Activated naive CD8-positive, alpha-beta T cell treated with anti-CD3 and anti-CD28 coated beads for 36 hours (primary cell): Measurements from ENCODE around the gene GZMA. TPM values are rescaled to one million over a fixed set of nuclear protein-coding genes. Genes with fewer than 3 reads are reported as not detected.
"Not testable (repeated sequence)": the region's sequence is repeated elsewhere in the genome, so short reads cannot be mapped to it uniquely, and the experiment has no call there.

ENCODE experiments used
- DNase-seq: peaks from one replicate; pipeline ENCODE4 v3.0.0; 2021
- H3K27ac Mint-ChIP-seq: one replicate; pipeline ENCODE4 v1.8.0; 2022; ENCODE audit warnings: mild to moderate bottlenecking, moderate library complexity, mixed read lengths
- H3K27me3 Mint-ChIP-seq: one replicate; pipeline ENCODE4 v1.8.0; 2022; ENCODE audit warnings: mild to moderate bottlenecking, mixed read lengths
- H3K36me3 Mint-ChIP-seq: one replicate; pipeline ENCODE4 v1.8.0; 2021; ENCODE audit warnings: mild to moderate bottlenecking, mixed read lengths
- H3K4me1 Mint-ChIP-seq: one replicate; pipeline ENCODE4 v1.8.0; 2021; ENCODE audit warnings: mixed read lengths
- H3K4me3 Mint-ChIP-seq: one replicate; pipeline ENCODE4 v1.8.0; 2022; ENCODE audit warnings: mild to moderate bottlenecking, moderate library complexity, mixed read lengths
- H3K9me3 Mint-ChIP-seq: one replicate; pipeline ENCODE4 v1.8.0; 2022; ENCODE audit warnings: mixed read lengths
- total RNA-seq, 2 experiments: library from RNA; stranded (reverse); gene quantifications; one replicate each; pipeline ENCODE4 v1.2.3, GENCODE V29; 2021

GZMA gene
- total RNA-seq, 2 experiments from 2014 or later: 0.66 to 1.6 TPM

DNA sequence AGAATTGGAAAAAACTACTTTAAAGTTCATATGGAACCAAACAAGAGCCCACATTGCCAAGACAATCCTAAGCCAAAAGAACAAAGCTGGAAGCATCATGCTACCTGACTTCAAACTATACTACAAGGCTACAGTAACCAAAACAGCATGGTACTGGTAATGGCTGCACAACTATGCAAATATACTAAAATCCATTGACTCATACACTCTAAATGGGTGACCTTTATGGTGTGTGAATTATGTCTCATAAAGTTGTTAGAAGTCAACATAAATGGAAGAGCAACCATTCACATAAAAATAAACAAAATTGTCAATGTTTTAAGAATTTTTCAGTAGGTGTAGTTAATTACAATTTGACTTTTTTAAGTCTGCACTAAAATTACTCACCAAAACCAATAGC, 1.3 kb upstream of the GZMA start:
- H3K27me3 Mint-ChIP-seq, DNase-seq, H3K27ac Mint-ChIP-seq, H3K4me3 Mint-ChIP-seq: not testable (repeated sequence)
- Mint-ChIP-seq H3K9me3 (peaks cover 28% of the 10 kb centered on the region), H3K4me1 (peaks cover 55% of the 10 kb centered on the region), H3K36me3 (peaks cover 34% of the 10 kb centered on the region)

DNA sequence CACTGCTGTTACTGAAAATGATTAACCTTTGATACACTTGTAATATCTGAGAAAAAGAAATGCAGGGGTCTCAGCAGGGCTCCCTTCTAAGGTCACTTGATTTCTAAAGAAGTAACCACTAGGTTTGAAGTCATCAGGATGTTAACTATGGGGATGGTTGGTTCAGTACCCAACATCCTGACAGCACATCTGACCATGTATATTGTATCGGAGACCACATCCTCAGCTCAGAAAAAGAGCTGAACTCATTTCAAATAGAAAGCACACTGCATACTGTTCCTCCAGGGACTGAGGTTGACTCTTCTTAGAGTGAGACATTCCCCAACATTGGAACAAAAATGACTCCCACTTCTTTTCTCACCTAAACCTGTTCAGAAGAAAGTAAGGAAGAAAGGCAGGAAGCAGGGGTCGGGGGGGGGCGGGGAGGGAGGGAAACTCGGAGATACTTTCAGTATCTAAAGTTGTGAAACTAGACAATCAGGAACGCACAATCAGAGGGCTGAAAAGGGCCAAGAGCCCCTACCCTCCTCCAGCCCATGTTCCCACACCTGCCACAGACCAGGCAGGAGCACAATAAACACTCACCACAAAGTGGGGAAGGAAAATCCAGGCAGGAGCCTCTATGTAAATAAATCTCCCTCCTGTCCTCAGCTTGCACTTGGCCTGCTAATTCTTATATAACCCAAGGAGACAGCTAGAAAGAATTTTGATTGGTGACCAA, 730 bp upstream of the GZMA start:
- H3K27ac Mint-ChIP-seq: peak overlapping the region; percentile 84
- peaks cover 28% of the 10 kb centered on the region for H3K9me3 Mint-ChIP-seq
- H3K4me3 Mint-ChIP-seq: peak overlapping the region; percentile 69
- peaks cover 30% of the 10 kb centered on the region for H3K36me3 Mint-ChIP-seq
- peaks cover 50% of the 10 kb centered on the region for H3K4me1 Mint-ChIP-seq
- DNase-seq: peak; percentile 10
- peaks cover 3% of the 10 kb centered on the region for H3K27me3 Mint-ChIP-seq

DNA sequence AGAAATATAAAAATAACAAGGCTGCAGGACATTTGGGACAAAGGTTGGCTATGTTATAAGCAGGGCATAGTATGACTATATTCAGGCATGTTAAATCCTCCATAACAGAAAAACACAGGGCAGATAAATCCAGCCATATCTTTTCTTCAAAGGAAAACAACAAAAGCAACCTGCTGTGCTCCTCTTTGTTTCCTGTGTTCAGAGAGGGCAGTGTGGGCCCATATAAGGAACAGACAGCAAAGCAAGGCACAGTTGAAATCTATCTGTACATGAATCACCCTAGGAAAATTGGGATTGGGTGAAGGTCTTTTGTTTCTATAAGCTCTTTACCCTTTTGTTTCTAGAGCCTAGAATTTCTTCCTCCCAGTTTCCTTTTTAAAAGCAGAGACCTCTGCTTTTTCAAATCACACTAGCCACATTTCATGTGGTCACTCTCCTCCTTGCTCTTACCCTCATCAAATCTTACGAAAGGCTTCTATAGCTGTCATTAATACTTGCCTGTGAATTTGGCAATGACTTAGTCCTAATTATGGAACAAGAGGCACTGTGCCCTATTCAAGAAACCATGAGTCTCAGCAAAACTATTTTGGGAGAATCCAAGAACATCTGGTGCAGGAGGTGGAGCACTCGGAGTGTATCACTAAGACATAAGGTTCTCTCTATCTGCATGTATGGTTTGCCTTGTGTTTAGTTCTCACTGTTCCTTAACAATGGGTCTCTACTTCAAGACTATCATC, 1.8 kb downstream of the GZMA start:
- DNase-seq: no peak
- H3K4me1 Mint-ChIP-seq: peaks cover 39% of the 10 kb centered on the region
- H3K27ac Mint-ChIP-seq: no peak overlapping the region
- H3K27me3 Mint-ChIP-seq: peaks cover 2% of the 10 kb centered on the region
- peaks cover 15% of the 10 kb centered on the region for H3K9me3 Mint-ChIP-seq
- peaks cover 17% of the 10 kb centered on the region for H3K36me3 Mint-ChIP-seq
- peak overlapping the region; percentile 5 for H3K4me3 Mint-ChIP-seq

DNA sequence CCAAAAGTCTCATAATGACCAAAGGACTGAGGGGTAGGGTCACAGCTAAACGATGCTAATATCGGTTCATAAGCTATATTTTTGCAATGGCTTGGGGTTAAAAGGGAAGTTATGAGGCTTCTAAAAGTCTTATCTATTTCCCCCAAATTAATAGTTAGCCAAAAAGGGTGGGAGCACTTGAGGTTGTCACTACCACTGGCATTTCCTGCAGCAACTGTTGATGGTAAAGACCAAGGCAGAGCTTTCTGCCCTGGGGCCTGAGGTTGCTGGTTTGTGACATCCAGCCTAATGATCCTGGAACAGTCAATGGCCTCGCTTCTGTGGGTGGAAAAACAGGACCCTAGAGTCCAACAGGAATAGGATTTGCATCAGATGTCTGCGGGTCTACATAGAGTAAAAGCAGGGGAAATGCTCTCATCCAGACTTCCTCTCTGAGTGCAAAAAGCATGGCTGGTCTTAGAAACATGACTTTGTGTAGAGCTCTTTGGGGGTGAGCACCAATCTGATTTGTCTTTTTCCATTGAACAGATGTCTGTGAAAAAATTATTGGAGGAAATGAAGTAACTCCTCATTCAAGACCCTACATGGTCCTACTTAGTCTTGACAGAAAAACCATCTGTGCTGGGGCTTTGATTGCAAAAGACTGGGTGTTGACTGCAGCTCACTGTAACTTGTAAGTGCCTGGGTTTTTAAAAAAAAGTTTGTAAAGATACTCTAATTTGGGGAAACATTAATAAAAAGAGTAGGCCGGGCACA, 2.7 kb downstream of the GZMA start:
- H3K27ac Mint-ChIP-seq: no peak overlapping the region

DNA sequence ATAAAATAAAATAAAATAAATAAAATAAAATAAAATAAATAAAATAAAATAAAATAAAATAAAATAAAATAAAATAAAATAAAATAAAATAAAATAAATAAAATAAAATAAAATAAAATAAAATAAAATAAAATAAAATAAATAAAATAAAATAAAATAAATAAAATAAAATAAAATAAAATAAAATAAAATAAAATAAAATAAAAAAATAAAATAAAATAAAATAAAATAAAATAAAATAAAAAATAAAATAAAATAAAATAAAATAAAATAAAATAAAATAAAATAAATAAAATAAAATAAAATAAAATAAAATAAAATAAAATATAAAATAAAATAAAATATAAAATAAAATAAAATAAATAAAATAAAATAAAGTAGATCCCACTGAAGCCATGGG, 3.5 kb downstream of the GZMA start:
- H3K36me3 Mint-ChIP-seq, H3K9me3 Mint-ChIP-seq, H3K4me3 Mint-ChIP-seq, H3K27me3 Mint-ChIP-seq, H3K27ac Mint-ChIP-seq, DNase-seq: not testable (repeated sequence)
- H3K4me1 Mint-ChIP-seq: peaks cover 32% of the 10 kb centered on the region

More for the DNA sequence above, 2.7 kb downstream of the GZMA start:
- DNase-seq: no peak
- H3K27me3 Mint-ChIP-seq: no peaks in the 10 kb centered on the region
- no peak overlapping the region for H3K4me3 Mint-ChIP-seq
- peaks cover 11% of the 10 kb centered on the region for H3K9me3 Mint-ChIP-seq
- H3K36me3 Mint-ChIP-seq: peaks cover 11% of the 10 kb centered on the region
- peaks cover 37% of the 10 kb centered on the region for H3K4me1 Mint-ChIP-seq

DNA sequence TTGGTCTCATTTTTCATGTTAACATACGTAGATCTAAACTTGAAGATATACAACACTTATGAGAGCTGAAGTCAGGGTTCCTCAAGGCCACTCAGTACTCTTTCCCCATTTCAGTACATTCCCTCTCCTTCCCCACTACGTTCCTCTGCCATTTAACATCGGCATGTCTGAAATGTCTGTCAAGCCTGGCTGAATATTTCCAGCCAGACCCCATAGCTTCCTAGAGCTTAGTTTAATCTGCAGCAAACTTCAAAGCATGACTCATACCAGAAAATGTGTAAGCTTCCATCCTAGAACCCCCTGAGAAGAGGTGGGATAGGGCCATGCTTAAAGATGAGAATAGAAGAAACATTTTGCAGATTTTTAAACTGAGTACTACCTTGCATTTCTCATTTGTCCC, 6.2 kb downstream of the GZMA start:
- Mint-ChIP-seq H3K4me3 (no peak overlapping the region), H3K27ac (no peak overlapping the region), H3K27me3 (no peaks in the 10 kb centered on the region), H3K9me3 (no peaks in the 10 kb centered on the region), H3K36me3 (no peaks in the 10 kb centered on the region), H3K4me1 (peaks cover 22% of the 10 kb centered on the region)
- no peak for DNase-seq

DNA sequence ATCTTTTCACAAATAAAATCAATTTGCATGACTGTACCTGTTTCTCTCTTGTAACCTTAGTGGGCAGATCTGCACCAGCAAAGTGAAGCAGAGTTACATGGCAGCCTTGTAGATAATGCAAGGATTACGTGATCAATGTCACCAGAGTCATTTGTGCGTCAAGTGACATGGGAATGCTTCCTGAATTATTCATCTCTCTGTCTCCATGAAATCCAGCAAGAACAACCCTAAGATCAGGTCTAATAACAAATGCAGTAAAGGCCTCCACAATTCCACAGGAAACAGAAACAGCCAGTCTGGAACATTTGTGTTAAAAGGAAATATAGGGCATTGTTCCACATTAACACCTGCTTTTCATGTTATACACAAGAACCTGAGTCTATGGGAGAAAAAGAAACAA, 7.8 kb downstream of the GZMA start:
- H3K4me3 Mint-ChIP-seq: no peak overlapping the region
- H3K4me1 Mint-ChIP-seq: peaks cover 12% of the 10 kb centered on the region

DNA sequence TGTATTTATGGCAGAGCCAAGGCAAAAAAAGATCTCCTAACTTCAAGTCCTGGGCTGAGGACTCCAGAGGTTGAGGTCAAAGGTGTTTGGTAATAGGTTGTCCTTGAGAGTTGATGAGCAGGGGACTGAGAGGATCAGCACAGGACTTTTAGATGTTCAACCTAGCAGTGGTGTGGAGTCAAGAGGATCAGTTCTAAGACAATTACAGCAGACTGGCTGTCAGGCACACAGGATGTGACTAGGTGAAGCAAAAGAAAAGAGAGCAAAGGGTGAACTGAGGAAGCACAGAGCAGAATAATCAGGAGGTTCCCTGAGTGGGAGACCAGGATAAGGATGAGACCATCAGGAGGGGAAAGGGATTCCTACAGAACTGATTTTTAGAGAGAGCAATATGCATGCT, 10.9 kb downstream of the GZMA start:
- Mint-ChIP-seq H3K9me3 (no peaks in the 10 kb centered on the region), H3K27me3 (no peaks in the 10 kb centered on the region), H3K4me1 (peaks cover 14% of the 10 kb centered on the region), H3K4me3 (no peak overlapping the region), H3K27ac (no peak overlapping the region), H3K36me3 (no peaks in the 10 kb centered on the region)
- DNase-seq: no peak

More for the DNA sequence above, 7.8 kb downstream of the GZMA start:
- no peaks in the 10 kb centered on the region for H3K36me3 Mint-ChIP-seq
- H3K27ac Mint-ChIP-seq: no peak overlapping the region
- no peaks in the 10 kb centered on the region for H3K9me3 Mint-ChIP-seq
- no peak for DNase-seq
- H3K27me3 Mint-ChIP-seq: no peaks in the 10 kb centered on the region

DNA sequence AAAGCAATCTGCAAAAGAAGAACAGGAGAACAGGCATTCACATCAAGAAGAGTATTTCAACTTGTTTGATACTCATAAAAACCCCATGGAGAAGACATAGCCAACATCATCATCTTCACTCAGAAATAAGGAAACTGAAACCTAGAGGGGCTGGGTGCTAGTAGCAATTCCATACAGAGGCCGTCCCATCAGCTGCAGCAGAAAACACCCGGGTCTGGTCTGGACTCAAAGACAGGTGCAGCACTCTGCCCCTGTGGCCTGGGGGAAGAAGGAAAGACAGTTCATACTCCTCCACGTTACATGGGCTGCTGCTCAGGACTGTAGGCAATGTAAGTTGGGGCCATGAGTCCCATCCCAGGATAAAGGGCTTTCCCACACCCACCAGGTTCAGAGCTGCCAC, 11.6 kb downstream of the GZMA start:
- Mint-ChIP-seq H3K4me1 (peaks cover 14% of the 10 kb centered on the region), H3K27ac (no peak overlapping the region), H3K9me3 (no peaks in the 10 kb centered on the region), H3K36me3 (no peaks in the 10 kb centered on the region), H3K4me3 (no peak overlapping the region), H3K27me3 (no peaks in the 10 kb centered on the region)
- no peak for DNase-seq

DNA sequence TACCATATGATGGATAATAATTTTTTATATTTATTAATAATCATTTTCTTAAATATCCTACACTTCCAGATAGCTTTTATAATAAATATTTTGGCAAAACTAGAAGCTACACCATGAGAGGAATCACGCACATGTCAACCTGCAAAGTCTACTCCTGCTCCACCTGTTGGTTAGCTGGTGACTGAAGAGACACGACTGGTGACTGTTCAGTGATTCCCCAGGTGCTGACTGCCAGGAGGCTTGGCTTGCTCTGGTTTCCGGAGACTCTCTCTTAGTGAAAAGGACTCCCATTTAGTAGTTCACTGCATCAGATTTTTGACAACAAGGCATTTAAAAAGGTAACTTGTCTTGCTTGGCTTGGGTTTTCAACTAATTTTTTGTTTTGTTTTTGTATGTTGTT, 20.9 kb downstream of the GZMA start:
- Mint-ChIP-seq H3K27me3 (no peaks in the 10 kb centered on the region), H3K4me3 (no peak overlapping the region), H3K9me3 (no peaks in the 10 kb centered on the region), H3K4me1 (no peaks in the 10 kb centered on the region), H3K27ac (no peak overlapping the region), H3K36me3 (no peaks in the 10 kb centered on the region)
- no peak for DNase-seq

DNA sequence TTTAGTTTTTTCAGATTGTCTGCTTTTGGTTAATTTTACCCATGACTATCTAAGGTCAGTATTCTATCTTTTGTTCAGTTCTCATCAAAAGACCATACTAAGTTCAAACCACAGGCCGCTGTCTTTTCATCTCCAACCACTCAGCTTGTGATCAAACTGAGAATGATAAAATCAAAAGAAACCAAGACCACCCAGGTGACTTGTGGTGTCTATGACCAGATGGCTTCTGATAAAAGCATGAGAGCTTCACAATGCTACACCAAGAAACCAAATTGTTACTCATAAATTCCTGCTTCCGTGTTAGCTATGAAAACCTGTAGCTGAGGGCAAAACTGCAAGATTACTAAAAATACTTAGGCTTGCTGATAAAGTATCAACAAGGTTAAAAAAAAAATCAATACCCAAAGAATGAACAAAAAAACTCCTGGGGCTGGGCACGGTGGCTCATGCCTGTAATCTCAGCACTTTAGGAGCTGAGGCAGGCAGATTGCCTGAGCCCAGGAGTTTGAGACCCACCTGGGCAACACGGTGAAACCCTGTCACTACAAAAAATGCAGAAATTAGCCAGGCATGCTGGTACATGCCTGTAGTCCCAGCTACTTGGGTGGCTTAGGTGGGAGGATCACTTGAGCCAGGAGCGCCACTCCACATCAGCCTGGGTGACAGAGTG, 31.7 kb downstream of the GZMA start:
- Mint-ChIP-seq H3K27ac (no peak overlapping the region), H3K4me3 (peak overlapping the region; percentile 11), H3K36me3 (peaks cover 6% of the 10 kb centered on the region), H3K9me3 (peaks cover 22% of the 10 kb centered on the region), H3K4me1 (peaks cover 18% of the 10 kb centered on the region), H3K27me3 (peaks cover 3% of the 10 kb centered on the region)
- DNase-seq: peak; percentile 46

DNA sequence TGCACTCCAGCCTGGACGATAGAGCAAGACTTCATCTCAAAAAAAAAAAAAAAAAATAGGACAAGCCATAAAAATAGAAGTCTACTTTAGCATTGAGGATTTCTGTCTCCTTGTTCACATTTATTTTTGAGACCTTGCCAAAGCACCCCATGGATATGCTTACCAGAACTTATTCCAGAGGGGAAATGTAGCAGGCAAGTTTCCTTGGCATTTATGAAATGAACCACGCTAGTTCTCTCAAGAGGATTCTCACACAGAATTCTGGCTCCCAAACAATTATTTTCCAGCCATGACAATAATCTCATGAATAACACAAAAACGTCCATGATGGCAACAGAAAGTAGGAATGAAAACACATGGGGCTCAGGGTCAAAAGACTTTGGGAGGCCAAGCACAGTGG, 34.1 kb downstream of the GZMA start:
- Mint-ChIP-seq H3K4me1 (peaks cover 28% of the 10 kb centered on the region), H3K4me3 (no peak overlapping the region), H3K27ac (no peak overlapping the region), H3K27me3 (peaks cover 3% of the 10 kb centered on the region), H3K36me3 (peaks cover 6% of the 10 kb centered on the region), H3K9me3 (peaks cover 6% of the 10 kb centered on the region)
- no peak for DNase-seq

DNA sequence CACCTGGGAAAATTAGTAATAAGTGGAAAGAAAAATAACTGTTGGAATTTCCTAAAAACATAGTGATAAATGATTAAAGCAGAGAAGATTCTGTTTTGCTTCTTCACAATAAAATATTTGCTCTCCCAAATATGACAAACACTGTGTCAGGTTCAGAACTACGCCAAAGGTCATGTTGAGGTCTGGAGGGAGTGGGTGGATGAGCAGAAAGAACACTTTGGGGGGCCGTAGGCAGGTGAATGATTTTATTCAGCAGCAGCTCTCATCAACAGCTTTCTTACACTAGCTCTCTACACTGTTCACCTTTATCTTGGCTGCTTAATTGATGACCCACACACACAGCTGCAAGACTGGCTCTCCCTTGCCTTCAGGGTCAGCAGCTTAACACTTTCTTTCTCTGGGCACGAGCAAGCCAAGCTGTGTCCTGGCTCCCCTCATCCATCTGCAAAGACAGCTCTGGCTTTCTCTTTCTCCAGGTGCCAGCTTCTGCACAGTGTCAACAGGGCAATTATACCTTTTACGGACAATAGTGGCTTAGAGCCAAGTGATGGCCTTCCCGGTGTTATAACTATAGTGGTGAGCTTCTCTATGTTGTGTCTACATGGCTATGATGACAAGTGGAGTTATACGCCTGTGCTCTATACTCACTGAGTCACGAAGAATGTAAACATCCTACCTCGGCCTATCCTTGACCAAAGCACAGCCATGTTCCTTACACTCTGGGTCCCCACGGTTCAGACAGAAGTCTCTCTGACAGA, 38.6 kb downstream of the GZMA start:
- no peaks in the 10 kb centered on the region for H3K9me3 Mint-ChIP-seq
- H3K27me3 Mint-ChIP-seq: peaks cover 28% of the 10 kb centered on the region
- H3K36me3 Mint-ChIP-seq: peaks cover 2% of the 10 kb centered on the region
- H3K4me1 Mint-ChIP-seq: peaks cover 22% of the 10 kb centered on the region
- no peak overlapping the region for H3K4me3 Mint-ChIP-seq
- no peak for DNase-seq
- H3K27ac Mint-ChIP-seq: no peak overlapping the region

DNA sequence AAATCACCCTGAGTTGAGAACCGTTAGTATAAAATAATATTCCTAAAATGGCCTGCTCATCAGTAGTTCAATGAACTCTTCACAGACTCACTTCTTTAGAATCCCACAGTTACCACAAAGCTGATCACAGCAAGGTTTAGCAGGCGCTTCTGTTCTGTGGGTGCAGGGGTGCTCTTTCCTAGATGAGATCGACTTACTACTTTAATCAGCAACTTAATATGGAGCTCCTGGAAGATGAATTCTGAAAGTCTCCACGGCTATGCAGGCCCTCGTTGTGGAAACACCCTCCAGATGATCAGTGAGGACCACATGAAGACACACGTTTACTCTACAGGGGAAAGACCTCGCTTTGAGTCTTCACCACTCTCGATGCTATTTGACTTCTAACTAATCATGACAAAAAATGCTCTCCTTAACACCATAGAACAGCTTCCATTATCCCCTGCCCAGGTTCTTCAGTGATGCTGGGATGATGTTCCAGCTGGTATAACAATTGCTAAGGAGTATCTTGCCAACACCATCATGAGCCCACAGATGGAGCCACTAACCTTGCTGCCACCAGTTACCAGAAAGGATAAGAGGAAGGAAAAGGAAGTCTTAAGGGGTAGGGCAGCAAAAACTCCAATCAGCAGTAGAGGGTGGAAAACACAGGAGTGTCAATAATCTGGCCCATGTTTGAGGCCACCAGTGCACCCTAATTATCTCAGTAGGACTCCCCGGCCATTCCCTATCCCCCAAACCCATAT, 39.7 kb downstream of the GZMA start:
- no peak for DNase-seq
- Mint-ChIP-seq H3K27me3 (peaks cover 29% of the 10 kb centered on the region), H3K36me3 (peaks cover 2% of the 10 kb centered on the region), H3K4me3 (no peak overlapping the region), H3K4me1 (peaks cover 28% of the 10 kb centered on the region), H3K27ac (no peak overlapping the region), H3K9me3 (no peaks in the 10 kb centered on the region)
